IgD-negative memory B cell (primary cell): ENCODE results near the gene USP33. TPM values are rescaled to one million over a fixed set of nuclear protein-coding genes. Genes with fewer than 3 reads are reported as not detected.
A peak's percentile ranks its signal among the peaks of the same experiment; 100 is the strongest.
"Not testable (repeated sequence)": the region's sequence is repeated elsewhere in the genome, so short reads cannot be mapped to it uniquely, and the experiment has no call there.

Source experiments
- H3K27ac Mint-ChIP-seq, 3 donors: one replicate each; pipeline ENCODE4 v1.8.0; 2020 to 2022; ENCODE audit warnings: mild to moderate bottlenecking in 3 of 3, mixed read lengths in 3 of 3, moderate library complexity in 1 of 3
- H3K27me3 Mint-ChIP-seq: one replicate; pipeline ENCODE4 v1.8.0; 2021; ENCODE audit warnings: mixed read lengths
- H3K36me3 Mint-ChIP-seq: one replicate; pipeline ENCODE4 v1.8.0; 2020; ENCODE audit warnings: mild to moderate bottlenecking, mixed read lengths
- H3K4me1 Mint-ChIP-seq, 3 donors: one replicate each; pipeline ENCODE4 v1.8.0; 2020 to 2022; ENCODE audit warnings: mixed read lengths in 3 of 3, mild to moderate bottlenecking in 1 of 3
- H3K4me3 Mint-ChIP-seq, 4 donors: one replicate each; pipeline ENCODE4 v1.8.0; 2020 to 2022; ENCODE audit warnings: mild to moderate bottlenecking in 4 of 4, mixed read lengths in 4 of 4, moderate library complexity in 3 of 4
- H3K9me3 Mint-ChIP-seq, 3 donors: one replicate each; pipeline ENCODE4 v1.8.0; 2020 to 2021; ENCODE audit warnings: mixed read lengths in 3 of 3, mild to moderate bottlenecking in 1 of 3
- polyA plus RNA-seq: library from polyadenylated mRNA; unstranded; fragments of 300-500 nt; fragmentation: Illumina TruSeq; gene quantifications from one replicate; pipeline ENCODE4 v1.2.3, GENCODE V29; 2021

The USP33 gene
- polyA plus RNA-seq, 1 donor from 2014 or later: 30.1 TPM

DNA sequence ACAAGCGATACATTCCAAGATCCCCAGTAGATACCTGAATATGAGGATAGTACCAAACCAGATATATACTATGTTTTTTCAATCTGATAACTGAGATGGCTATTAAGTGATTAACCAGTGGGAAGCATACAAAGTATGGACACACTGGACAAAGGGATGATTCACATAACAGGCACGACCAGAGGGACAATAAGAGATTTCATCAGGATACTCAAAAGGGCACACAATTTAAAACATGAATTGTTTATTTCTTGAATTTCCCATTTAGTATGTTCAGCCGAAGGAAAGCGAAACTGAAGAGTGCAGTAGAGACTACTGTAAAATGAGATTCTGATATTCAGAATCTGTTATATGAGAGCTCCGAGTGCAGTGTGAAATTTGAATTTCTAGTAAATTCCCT lies 87.8 kb downstream of the USP33 start:
- H3K27ac Mint-ChIP-seq: no peak overlapping the region
- no peaks in the 10 kb centered on the region for H3K9me3 Mint-ChIP-seq
- peaks cover 32 to 57% (median 44%) of the 10 kb centered on the region in 3 donors for H3K4me1 Mint-ChIP-seq
- H3K36me3 Mint-ChIP-seq: peaks cover 1% of the 10 kb centered on the region
- peak overlapping the region in 2 of 4 donors; percentile 56 to 63 for H3K4me3 Mint-ChIP-seq
- no peaks in the 10 kb centered on the region for H3K27me3 Mint-ChIP-seq

DNA sequence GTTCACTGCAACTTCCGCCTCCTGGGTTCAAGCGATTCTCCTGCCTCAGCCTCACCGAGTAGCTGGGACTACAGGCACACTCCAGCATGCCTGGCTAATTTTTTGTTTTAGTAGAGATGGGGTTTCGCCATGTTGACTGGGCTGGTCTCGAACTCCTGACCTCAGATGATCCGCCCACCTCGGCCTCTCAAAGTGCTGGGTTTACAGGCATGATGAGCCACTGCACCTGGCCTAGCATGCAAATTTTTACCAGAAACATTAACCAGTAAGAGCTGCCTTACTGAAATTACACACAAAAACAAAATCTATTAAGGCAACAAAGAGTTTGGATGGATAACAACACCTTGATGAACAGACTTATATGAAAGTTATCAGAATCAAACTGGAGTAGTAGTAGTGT lies 89.3 kb downstream of the USP33 start:
- H3K27me3 Mint-ChIP-seq: no peaks in the 10 kb centered on the region
- H3K36me3 Mint-ChIP-seq: peaks cover 1% of the 10 kb centered on the region
- H3K27ac Mint-ChIP-seq: no peak overlapping the region
- H3K9me3 Mint-ChIP-seq: no peaks in the 10 kb centered on the region
- peaks cover 33 to 54% (median 45%) of the 10 kb centered on the region in 3 donors for H3K4me1 Mint-ChIP-seq
- peak overlapping the region in 1 of 4 donors; percentile 41 for H3K4me3 Mint-ChIP-seq

DNA sequence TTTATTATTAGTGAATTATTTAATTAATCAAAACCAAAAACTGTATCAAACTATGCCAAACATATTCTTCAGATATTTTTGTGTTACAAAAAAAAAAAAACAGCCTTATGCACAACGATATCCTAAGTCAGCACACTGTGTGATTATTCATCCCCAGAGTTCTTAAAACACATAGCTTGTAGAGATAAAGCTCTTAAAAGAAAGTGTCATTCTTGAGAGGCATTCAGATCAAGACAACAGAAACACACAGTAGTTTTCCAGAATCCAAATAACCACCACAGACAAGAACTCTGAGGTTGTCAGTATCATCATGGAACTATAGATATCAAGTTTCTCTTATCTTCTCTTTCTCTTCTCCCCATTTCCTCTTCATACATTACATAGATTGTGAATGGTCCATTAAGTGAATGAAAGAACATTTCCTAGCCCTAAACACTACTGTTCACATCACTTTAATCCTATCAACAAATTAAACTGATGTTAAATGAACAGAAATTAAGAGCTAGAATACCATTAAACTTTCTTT lies 90.7 kb downstream of the USP33 start:
- Mint-ChIP-seq H3K9me3 (no peaks in the 10 kb centered on the region), H3K4me1 (peaks cover 32 to 56% (median 47%) of the 10 kb centered on the region in 3 donors), H3K4me3 (no peak overlapping the region), H3K27me3 (no peaks in the 10 kb centered on the region), H3K27ac (no peak overlapping the region), H3K36me3 (peaks cover 1% of the 10 kb centered on the region)

DNA sequence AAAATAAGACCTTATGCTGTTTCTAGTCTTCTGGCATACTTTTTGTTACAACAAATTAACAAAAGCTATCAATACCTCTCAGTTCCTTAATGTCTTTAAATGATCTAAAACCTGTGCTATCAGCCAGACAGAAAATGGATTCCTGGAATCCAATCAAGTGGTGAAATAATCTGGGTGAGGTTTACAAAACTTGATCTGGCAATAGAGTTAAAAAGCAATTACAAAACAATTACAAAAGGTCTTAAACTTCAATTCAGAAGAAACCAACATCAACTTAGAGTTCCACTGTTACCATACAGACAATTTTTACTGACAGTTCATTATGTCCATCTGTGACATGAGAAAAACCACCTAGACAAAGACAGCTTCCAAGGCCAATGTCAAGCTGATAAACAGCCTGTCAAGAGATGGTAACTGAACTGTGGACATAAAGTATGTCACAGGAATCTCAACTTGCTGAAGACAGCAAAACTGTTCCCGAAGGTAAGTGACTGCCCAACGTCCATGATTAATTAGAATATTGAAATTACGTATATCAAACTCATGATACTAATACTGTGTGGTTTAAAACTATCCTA lies 94.6 kb downstream of the USP33 start:
- Mint-ChIP-seq H3K9me3 (no peaks in the 10 kb centered on the region), H3K27ac (no peak overlapping the region), H3K4me3 (no peak overlapping the region), H3K36me3 (no peaks in the 10 kb centered on the region), H3K27me3 (no peaks in the 10 kb centered on the region), H3K4me1 (peaks cover 23 to 40% (median 30%) of the 10 kb centered on the region in 3 donors)

DNA sequence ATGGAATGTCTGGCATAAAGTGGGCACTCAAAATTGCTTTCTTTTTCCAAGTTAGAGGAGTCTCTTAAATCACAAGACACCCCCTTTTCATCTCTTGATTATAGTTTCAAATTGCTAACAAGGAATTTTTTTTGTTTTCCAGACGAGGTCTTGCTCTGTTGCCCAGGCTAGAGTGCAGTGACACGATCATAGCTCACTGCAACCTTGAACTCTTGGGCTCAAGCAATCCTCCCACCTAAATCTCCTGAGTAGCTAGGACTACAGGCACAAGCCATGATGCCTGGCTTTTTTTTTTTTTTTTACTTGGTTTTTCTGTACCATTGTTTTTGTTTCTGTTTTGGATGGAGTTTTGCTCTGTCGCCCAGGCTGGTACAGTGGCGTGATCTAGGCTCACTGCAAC lies 98.0 kb downstream of the USP33 start:
- Mint-ChIP-seq H3K4me3 (no peak overlapping the region), H3K27me3 (no peaks in the 10 kb centered on the region), H3K27ac (peak overlapping the region in 2 of 3 donors; percentile 16 to 39), H3K36me3 (no peaks in the 10 kb centered on the region), H3K9me3 (no peaks in the 10 kb centered on the region), H3K4me1 (peaks cover 15 to 22% (median 21%) of the 10 kb centered on the region in 3 donors)

DNA sequence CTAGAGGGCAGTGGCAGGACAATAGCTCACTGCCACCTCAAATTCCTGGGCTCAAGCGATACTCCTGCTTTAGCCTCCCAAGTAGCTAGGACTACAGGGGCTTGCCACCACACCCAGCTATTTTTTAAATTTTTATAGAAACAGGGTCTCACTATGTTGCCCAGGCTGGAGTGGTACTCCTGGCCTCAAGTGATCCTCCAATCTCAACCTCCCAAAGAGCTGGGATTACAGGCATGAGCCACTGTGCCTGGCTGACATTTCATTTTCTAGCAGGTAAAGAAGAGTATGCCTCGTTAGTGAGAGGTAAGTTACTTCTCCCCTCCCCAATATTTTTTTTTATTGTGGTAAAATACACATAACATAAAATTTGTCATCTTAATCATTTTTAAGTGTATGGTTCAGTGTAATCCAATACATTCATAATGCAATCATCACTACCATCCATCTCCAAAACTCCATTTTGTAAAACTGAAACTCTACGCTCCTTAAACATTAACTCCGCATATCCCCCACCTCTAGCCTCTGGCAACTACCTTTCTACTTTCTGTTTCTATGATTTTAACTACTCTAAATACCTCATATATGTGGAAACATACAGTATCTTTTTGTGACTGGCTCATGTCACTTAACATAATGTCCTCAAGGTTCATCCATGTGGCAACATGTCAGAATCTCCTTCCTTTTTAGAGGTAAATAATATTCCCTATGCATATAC lies 99.6 kb downstream of the USP33 start:
- Mint-ChIP-seq H3K27ac (peak overlapping the region in 1 of 3 donors; percentile 84), H3K36me3 (peaks cover 2% of the 10 kb centered on the region), H3K4me3 (peak overlapping the region in 1 of 4 donors; percentile 6), H3K4me1 (peaks cover 19 to 25% (median 23%) of the 10 kb centered on the region in 3 donors), H3K27me3 (no peaks in the 10 kb centered on the region), H3K9me3 (no peaks in the 10 kb centered on the region)

DNA sequence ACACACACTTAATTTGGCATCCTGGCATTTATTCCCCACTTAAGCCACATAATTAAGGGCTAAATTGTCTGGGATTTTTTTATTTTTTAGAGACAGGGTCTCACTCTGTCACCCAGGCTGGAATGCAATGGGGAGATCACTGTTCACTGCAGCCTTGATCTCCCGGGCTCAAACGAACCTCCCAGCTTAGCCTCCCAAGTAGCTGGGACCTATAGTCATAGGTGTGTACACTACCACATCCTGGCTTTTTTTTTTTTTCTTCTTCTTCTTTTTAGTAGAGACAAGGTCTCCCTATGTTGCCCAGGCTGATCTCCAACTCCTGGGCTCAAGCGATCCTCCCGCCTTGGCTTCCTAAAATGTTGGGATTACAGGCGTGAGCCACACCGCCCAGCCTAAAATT lies 101.4 kb downstream of the USP33 start:
- no peak overlapping the region for H3K4me3 Mint-ChIP-seq
- H3K27me3 Mint-ChIP-seq: no peaks in the 10 kb centered on the region
- peaks cover 12 to 21% (median 16%) of the 10 kb centered on the region in 3 donors for H3K4me1 Mint-ChIP-seq
- no peak overlapping the region for H3K27ac Mint-ChIP-seq
- peaks cover 2% of the 10 kb centered on the region for H3K36me3 Mint-ChIP-seq
- H3K9me3 Mint-ChIP-seq: no peaks in the 10 kb centered on the region

DNA sequence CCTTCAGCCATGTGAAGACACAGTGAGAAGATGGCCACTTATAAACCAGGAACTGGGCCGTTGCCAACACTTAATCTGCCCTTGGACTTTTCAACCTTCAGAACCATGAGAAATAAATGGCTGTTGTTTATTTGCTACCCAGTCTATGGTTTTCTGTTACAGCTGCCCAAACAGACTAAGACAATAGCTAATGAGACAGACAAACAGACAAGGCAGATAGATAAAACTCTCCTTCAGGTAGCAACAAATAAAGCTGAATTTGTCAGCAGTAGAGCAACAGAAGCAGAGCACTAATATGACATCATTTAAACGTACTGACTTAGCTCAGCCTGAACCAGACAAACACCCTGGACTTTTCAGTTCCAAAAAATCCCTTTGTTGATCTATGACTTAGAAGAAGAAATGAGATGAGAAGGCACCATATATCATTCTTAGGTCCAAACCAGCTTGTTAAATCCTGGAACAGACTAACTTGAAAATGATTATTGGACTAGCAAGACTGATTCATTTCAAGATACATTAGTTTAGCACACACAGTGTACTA lies 104.1 kb downstream of the USP33 start:
- Mint-ChIP-seq H3K27ac (peak overlapping the region in 2 of 3 donors; percentile 33 to 87), H3K36me3 (peaks cover 16% of the 10 kb centered on the region)

DNA sequence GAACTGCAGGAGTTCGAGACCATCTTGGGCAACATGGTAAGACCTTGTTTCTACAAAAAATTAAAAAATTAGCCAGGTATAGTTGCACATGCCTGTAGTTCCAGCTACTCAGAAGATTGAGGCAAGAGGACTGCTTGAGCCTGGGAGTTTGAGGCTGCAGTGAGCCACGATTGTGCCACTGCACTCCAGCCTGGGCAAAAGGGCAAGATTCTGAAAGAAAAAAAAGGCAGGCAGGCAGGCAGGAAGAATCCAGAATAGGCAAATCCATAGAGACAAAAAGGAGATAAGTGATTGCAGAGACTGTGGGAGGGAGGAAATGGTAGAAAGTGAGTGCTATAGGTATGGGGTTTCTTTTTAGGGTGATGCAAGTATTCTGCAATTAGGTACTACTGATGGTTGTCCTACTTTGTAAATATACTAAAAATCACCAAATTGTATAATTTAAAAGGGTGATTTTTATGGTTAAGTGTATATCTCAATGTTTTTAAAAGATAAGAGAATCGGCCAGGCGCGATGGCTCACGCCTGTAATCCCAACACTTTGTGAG lies 106.6 kb downstream of the USP33 start:
- Mint-ChIP-seq H3K4me1 (peaks cover 22 to 27% (median 24%) of the 10 kb centered on the region in 3 donors), H3K9me3 (peaks cover 4 to 21% (median 9%) of the 10 kb centered on the region in 3 donors), H3K36me3 (peaks cover 23% of the 10 kb centered on the region), H3K27me3 (no peaks in the 10 kb centered on the region), H3K4me3 (no peak overlapping the region), H3K27ac (no peak overlapping the region)

More for the DNA sequence above, 104.1 kb downstream of the USP33 start:
- no peak overlapping the region for H3K4me3 Mint-ChIP-seq
- H3K27me3 Mint-ChIP-seq: no peaks in the 10 kb centered on the region
- H3K4me1 Mint-ChIP-seq: peaks cover 23 to 27% (median 26%) of the 10 kb centered on the region in 3 donors
- H3K9me3 Mint-ChIP-seq: peaks cover 0 to 8% (median under 1%) of the 10 kb centered on the region in 3 donors

DNA sequence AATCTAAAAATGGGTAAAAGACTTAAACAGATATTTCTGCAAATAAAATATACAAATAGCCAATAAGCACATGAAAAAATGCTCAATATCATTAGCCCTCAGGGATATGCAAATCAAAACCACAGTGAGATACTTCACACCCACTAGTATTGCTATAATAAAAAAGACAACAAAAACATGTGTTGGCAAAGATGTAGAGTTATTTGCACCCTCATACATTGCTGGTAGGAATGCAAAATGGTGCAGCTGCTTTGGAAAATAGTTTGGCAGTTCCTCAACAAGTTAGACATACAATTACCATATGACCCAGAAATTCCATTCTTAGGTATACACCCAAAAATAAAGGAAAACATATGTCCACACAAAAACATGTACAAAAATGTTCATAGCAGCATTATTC lies 107.4 kb downstream of the USP33 start:
- Mint-ChIP-seq H3K27ac (no peak overlapping the region), H3K9me3 (peaks cover 4 to 21% (median 9%) of the 10 kb centered on the region in 3 donors), H3K4me1 (peaks cover 22 to 27% (median 24%) of the 10 kb centered on the region in 3 donors), H3K36me3 (peaks cover 23% of the 10 kb centered on the region), H3K27me3 (no peaks in the 10 kb centered on the region), H3K4me3 (peak overlapping the region in 2 of 4 donors; percentile 17 to 46)

DNA sequence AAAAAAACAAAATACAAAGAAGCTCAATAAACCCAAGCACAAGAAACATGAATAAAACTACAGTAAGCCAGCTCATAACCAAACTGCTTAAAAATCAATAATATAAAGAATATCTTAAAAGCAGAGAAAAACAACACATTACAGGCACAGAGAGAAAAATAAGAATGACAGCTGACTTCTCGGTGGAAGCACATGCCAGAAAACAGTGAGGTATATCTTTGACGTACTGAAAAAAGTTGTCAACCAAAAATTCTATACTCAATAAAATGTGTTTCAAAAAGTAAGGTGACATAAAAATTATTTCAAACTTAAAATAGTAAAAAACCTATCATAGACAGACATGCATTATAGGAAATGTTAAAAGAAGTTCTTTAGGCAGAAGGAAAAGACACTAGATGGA lies 110.5 kb downstream of the USP33 start:
- Mint-ChIP-seq H3K27me3 (no peaks in the 10 kb centered on the region), H3K9me3 (peaks cover 4 to 25% (median 9%) of the 10 kb centered on the region in 3 donors), H3K4me1 (peaks cover 13 to 21% (median 19%) of the 10 kb centered on the region in 3 donors), H3K36me3 (peaks cover 29% of the 10 kb centered on the region), H3K27ac (no peak overlapping the region), H3K4me3 (peak overlapping the region in 1 of 4 donors; percentile 28)

DNA sequence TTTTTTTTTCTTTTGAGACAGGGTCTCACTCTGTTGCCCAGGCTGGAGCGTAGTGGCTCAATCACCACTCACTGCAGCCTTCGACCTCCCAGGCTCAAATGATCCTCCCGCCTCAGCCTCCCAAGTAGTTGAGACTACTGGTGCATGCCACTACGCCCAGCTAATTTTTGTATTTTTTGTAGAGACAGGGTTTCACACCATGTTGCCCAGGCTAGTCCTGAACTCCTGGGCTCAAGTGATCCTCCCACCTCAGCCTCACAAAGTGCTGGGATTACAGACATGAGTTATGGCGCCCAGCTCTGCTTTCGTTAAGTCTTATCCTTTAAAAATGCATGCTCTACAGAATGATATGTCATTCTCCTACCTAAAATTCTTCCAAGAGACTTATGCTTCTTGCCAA lies 113.4 kb downstream of the USP33 start:
- peaks cover 5 to 12% (median 7%) of the 10 kb centered on the region in 3 donors for H3K4me1 Mint-ChIP-seq
- peaks cover 22% of the 10 kb centered on the region for H3K36me3 Mint-ChIP-seq
- not testable (repeated sequence) for H3K27ac Mint-ChIP-seq, H3K4me3 Mint-ChIP-seq, H3K27me3 Mint-ChIP-seq
- peaks cover 4 to 22% (median 9%) of the 10 kb centered on the region in 3 donors for H3K9me3 Mint-ChIP-seq
